ENCODE results near the gene SETD1B. TPM values are rescaled to one million over a fixed set of nuclear protein-coding genes. Genes with fewer than 3 reads are reported as not detected.

Gene SETD1B
- total and polyA plus RNA-seq, 2 donors (not counting 1 experiment from before 2014, with no cell fraction given) = 1.2 to 3.5 TPM

DNA sequence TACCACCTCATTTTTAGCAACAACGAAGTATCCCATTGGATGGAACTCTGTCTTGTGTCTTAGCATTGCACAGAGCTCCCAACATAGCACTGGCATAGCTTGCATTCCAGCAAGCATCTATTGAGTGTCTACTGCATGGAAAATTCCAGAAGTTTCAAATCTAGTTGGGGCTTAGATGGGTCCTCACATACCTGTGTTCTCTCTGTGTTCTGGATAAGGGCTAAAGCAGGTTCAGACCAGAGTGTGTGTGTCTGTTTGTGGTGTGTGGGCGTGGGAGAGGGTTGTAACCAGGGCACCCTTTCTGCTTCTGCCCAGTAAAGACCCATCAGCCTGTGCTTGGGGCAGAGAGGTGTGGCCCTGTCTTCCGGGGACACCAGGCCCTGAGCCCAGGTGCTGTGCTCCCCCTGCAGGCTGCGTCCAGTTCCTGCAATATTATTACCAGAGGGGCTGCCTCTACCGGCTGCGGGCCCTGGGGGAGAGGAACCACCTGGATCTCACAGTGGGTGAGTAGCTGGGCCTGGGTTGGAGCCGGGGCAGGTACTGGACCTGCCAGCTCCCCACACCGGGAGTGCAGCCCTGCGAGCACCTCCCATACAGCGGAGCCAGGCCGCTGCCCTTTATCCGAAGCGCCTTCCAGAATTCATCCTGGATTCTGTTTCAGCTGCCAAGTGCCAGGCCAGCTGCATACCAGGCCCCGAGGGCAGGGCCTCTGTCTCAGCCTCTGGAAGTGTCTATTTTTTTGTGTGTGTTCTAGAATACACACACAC, 30.6 kb upstream of the SETD1B start:
- no peaks in the 10 kb centered on the region for H3K79me2 ChIP-seq (ENCODE audit: control insufficient read depth, insufficient read depth, low read length)
- H2AFZ ChIP-seq (ENCODE audit: low read length) = no peak overlapping the region
- no peaks in the 10 kb centered on the region for H3K27me3 ChIP-seq (ENCODE audit: control insufficient read depth, insufficient read depth, low read length)
- peaks cover 4% of the 10 kb centered on the region for H3K4me1 ChIP-seq (ENCODE audit: control insufficient read depth, extremely low read depth, insufficient read depth, low read length)
- no peak overlapping the region for H3K9ac ChIP-seq (ENCODE audit: insufficient read depth, low read length)
- TF ChIP-seq EZH2 (IDR thresholded peaks at IDR 0.05; ENCODE audit: low read length, missing control alignments) = no peak
- TF ChIP-seq, protein P1, sequence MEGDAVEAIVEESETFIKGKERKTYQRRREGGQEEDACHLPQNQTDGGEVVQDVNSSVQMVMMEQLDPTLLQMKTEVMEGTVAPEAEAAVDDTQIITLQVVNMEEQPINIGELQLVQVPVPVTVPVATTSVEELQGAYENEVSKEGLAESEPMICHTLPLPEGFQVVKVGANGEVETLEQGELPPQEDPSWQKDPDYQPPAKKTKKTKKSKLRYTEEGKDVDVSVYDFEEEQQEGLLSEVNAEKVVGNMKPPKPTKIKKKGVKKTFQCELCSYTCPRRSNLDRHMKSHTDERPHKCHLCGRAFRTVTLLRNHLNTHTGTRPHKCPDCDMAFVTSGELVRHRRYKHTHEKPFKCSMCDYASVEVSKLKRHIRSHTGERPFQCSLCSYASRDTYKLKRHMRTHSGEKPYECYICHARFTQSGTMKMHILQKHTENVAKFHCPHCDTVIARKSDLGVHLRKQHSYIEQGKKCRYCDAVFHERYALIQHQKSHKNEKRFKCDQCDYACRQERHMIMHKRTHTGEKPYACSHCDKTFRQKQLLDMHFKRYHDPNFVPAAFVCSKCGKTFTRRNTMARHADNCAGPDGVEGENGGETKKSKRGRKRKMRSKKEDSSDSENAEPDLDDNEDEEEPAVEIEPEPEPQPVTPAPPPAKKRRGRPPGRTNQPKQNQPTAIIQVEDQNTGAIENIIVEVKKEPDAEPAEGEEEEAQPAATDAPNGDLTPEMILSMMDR (conservative IDR thresholded peaks at IDR 0.05 in 1 of 2, IDR thresholded peaks at IDR 0.05 in 1 of 2; ENCODE audit: low read depth in 1 of 2, low read length in 2 of 2) = peak; percentile 74 to 84
- no peaks in the 10 kb centered on the region for H4K20me1 ChIP-seq (ENCODE audit: control insufficient read depth, extremely low read depth, insufficient read depth, low read length)
- no peak overlapping the region for H3K4me3 ChIP-seq (replicated peaks in 1 of 4; ENCODE audit: control extremely low read depth in 1 of 4, insufficient read depth in 1 of 4, low read depth in 3 of 4, low read length in 4 of 4)
- no peaks in the 10 kb centered on the region for H3K9me3 ChIP-seq (ENCODE audit: control insufficient read depth, insufficient read depth, low read depth, low read length)
- H3K4me2 ChIP-seq (ENCODE audit: extremely low read depth, insufficient read depth, low read length) = no peak overlapping the region
- H3K27ac ChIP-seq (ENCODE audit: insufficient read depth, low read length) = no peak overlapping the region
- peaks cover 5% of the 10 kb centered on the region for H3K36me3 ChIP-seq (ENCODE audit: control insufficient read depth, insufficient read depth, low read length)
- peak; percentile 53 to 66 for DNase-seq (ENCODE audit: low read depth in 2 of 2)

DNA sequence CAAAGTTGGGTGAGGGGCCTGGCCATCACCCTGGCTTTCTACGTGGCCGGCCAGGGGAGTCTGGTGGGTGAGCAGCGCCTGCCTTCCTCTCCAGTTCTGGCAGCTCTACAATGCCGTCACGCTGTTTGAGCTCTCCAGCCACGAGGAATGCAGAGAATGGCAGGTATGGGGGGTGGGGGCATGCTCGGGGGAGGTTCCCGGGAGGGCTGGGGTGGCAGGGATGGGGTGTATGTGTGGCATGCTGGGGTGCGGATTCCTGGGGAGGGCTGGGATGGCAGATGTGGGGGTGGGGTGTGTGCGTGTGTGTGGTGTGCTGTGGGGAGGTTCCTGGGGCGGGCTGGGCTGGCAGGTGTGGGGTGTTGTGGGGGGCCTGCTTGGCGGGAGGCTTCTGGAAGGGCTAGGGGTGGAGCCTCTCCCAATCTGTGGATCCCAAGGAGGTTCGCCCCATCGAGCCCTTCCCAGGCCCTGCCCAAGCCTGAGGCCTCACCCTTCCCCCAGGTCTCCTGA, 28.8 kb upstream of the SETD1B start:
- Histone ChIP-seq H3K36me3 (ENCODE audit: control insufficient read depth, insufficient read depth, low read length) (peaks cover 9% of the 10 kb centered on the region), H3K79me2 (ENCODE audit: control insufficient read depth, insufficient read depth, low read length) (no peaks in the 10 kb centered on the region), H3K9ac (ENCODE audit: insufficient read depth, low read length) (no peak overlapping the region), H3K27ac (ENCODE audit: insufficient read depth, low read length) (no peak overlapping the region), H4K20me1 (ENCODE audit: control insufficient read depth, extremely low read depth, insufficient read depth, low read length) (no peaks in the 10 kb centered on the region), H3K4me2 (ENCODE audit: extremely low read depth, insufficient read depth, low read length) (no peak overlapping the region), H3K27me3 (ENCODE audit: control insufficient read depth, insufficient read depth, low read length) (no peaks in the 10 kb centered on the region), H2AFZ (ENCODE audit: low read length) (no peak overlapping the region), H3K4me1 (ENCODE audit: control insufficient read depth, extremely low read depth, insufficient read depth, low read length) (no peaks in the 10 kb centered on the region), H3K9me3 (ENCODE audit: control insufficient read depth, insufficient read depth, low read depth, low read length) (no peaks in the 10 kb centered on the region), H3K4me3 (replicated peaks in 1 of 4; ENCODE audit: control extremely low read depth in 1 of 4, insufficient read depth in 1 of 4, low read depth in 3 of 4, low read length in 4 of 4) (no peak overlapping the region)
- TF ChIP-seq EZH2 (IDR thresholded peaks at IDR 0.05; ENCODE audit: low read length, missing control alignments) = no peak
- TF ChIP-seq, protein P1 (conservative IDR thresholded peaks at IDR 0.05 in 1 of 2, IDR thresholded peaks at IDR 0.05 in 1 of 2; ENCODE audit: low read depth in 1 of 2, low read length in 2 of 2) = no peak
- DNase-seq (ENCODE audit: low read depth in 2 of 2) = peak in 1 of 2 donors; percentile 30

DNA sequence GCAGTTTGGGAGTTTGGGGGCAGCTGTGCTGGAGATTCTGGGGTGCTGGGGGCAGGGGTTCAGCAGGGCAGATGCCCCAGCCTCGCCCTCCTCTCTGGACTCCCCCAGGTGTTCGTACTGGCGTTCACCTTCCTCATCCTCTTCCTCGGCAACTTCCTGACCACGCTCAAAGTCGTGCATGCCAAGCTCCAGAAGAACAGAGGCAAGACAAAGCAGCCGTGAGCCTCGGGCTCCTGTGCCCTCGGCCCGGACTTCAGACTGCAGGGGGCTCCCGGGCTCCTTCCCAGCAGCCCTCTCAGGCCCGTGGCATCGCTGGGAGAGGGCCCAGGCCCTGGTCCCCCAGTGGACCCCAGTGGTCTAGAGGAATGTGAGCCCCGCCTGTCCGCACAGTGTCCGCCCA, 28.3 kb upstream of the SETD1B start:
- no peak overlapping the region for H3K27ac ChIP-seq (ENCODE audit: insufficient read depth, low read length)
- no peak overlapping the region for H2AFZ ChIP-seq (ENCODE audit: low read length)
- no peak overlapping the region for H3K9ac ChIP-seq (ENCODE audit: insufficient read depth, low read length)

More for the DNA sequence above, 28.3 kb upstream of the SETD1B start:
- H3K4me1 ChIP-seq (ENCODE audit: control insufficient read depth, extremely low read depth, insufficient read depth, low read length) = no peaks in the 10 kb centered on the region
- no peaks in the 10 kb centered on the region for H4K20me1 ChIP-seq (ENCODE audit: control insufficient read depth, extremely low read depth, insufficient read depth, low read length)
- no peak for DNase-seq (ENCODE audit: low read depth in 2 of 2)
- H3K27me3 ChIP-seq (ENCODE audit: control insufficient read depth, insufficient read depth, low read length) = no peaks in the 10 kb centered on the region
- H3K9me3 ChIP-seq (ENCODE audit: control insufficient read depth, insufficient read depth, low read depth, low read length) = no peaks in the 10 kb centered on the region
- no peaks in the 10 kb centered on the region for H3K79me2 ChIP-seq (ENCODE audit: control insufficient read depth, insufficient read depth, low read length)
- H3K4me3 ChIP-seq (replicated peaks in 1 of 4; ENCODE audit: control extremely low read depth in 1 of 4, insufficient read depth in 1 of 4, low read depth in 3 of 4, low read length in 4 of 4) = no peak overlapping the region
- TF ChIP-seq, protein P1 (conservative IDR thresholded peaks at IDR 0.05 in 1 of 2, IDR thresholded peaks at IDR 0.05 in 1 of 2; ENCODE audit: low read depth in 1 of 2, low read length in 2 of 2) = no peak
- TF ChIP-seq EZH2 (IDR thresholded peaks at IDR 0.05; ENCODE audit: low read length, missing control alignments) = no peak
- H3K4me2 ChIP-seq (ENCODE audit: extremely low read depth, insufficient read depth, low read length) = no peak overlapping the region
- H3K36me3 ChIP-seq (ENCODE audit: control insufficient read depth, insufficient read depth, low read length) = peaks cover 9% of the 10 kb centered on the region

All from fibroblast of lung (primary cell).